PC-9 (cell line): ENCODE results near the gene DUSP22.

Experiments
- CTCF ChIP-seq: fragments of 200-600 bp; sonication (generic); conservative IDR thresholded peaks from 2 replicates; pipeline ENCODE4 v1.6.1; 2017; ENCODE audit warnings: mixed run types, antibody characterized with exemption, mild to moderate bottlenecking, moderate library complexity
- EZH2 ChIP-seq: fragments of 200-600 bp; sonication (generic); IDR thresholded peaks from 2 replicates; pipeline ENCODE4 v1.8.0; 2017; ENCODE audit warnings: antibody characterized with exemption, low read depth

- TF ChIP-seq CTCF (no peak), EZH2 (no peak)
Measured at GRCh38 chr6:389622-390021, 97.3 kb downstream of the DUSP22 start.
